Astrocyte of the hippocampus (primary cell): ENCODE data around the gene CYP24A1.

Source experiments
- DNase-seq: peaks from one replicate; pipeline ENCODE4 v3.0.0; 2011; ENCODE audit warnings: low read depth, low spot score

Gene CYP24A1

DNA sequence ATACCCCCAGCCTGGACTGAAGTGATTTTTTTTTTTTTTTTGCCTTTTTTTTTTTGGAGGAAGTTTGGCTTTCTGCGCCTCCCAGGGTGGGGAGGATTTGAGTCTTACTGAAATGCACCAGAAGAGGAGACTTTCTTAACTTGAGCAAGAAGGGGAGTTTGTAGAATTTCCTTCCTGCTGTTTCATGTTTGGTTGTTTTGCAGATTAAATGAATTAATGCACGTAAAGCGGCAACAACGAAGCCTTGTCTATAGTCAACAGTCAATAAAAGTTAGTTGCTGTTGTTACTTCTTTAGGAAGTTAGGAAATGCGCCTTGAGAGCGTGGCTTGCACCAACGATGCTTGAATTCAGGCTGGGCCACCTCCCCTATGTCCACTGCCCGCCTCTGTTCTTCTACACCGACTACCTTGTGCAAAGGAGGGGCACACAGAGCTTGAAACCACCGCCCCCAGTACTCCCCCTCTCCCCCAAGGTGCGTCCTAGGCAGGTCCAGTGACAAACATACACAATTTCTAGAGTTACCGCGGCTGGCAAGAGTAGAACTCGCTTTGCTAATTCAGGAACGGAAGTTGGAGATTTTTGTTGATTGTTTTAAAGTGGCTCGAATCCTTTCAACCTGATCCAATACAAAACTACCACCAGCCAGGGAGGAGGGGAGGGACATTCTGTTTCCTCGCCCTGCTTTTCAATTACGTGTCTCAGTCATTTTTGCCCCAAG lies 830 bp upstream of the CYP24A1 start:
- peak; percentile 14 for DNase-seq

DNA sequence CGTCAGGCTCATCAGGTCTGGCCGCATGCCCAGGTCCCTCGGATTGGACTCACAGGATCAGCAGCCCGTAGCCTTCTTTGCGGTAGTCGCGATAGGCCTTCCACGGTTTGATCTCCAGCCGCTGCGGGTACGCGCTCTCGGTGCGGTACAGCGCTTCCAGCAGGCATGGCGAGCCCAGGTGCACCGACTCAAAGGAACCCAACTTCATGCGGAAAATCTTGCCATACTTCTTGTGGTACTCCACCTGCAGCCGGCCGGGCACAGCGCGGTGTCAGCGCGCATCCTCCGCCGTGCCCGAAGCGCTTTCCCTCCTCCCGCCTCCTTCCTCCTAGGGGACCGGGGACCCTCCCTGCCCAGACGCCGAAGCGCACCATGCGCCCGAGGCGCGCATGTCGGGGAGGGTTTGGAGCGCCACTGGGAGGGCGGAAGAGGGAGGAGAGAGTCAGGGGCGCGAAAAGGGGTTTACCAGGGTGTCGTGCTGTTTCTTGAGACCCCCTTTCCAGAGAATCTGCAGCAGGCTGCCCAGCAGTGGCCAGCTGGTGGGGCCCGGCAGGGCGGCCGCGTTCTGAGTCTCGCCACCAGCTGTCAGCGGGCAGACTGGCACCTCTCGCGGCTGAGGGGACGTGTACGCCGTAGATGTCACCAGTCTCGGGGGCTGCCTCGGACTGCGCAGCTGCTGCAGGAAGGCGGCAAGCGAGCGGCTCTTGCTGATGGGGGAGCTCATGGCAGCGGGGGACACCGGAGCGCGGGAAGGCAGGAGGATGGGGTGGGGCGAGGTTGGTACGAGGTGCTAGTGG lies 732 bp downstream of the CYP24A1 start:
- peak; percentile 59 for DNase-seq

DNA sequence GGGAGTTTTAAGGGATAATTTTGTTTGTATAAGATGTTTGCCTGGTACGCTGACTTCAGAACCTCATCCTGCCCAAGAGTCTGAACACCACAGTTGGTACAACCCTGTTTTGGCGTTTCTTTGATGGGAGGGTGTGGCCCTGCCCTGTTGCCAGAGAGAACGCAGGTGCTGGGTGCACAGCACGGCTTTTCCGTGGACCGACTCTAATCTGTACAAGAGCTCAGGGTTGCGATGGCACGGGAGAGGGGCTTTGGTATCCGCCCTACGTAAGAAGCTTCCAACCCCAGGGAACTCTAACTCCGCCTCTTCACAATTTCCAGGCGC lies 1.3 kb downstream of the CYP24A1 start:
- no peak for DNase-seq

DNA sequence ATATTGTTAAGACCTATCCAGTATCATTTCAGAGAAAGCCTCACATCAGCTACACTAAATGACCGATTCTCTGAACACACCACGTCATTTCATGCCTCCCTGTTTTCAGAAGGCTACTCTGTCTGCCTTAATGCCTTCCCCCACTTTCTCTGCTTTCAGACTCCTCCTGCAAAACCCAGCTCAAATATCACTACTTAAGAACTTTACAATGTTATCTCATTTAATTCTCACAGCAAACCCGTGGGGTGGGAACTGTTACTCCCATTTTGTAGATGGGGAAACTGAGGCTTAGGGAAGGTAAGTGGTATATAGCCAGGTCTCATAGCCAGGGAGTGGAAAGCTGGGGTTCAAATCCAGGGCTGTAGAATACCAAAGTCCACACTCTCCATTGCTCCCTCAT lies 2.8 kb downstream of the CYP24A1 start:
- DNase-seq, result no peak

DNA sequence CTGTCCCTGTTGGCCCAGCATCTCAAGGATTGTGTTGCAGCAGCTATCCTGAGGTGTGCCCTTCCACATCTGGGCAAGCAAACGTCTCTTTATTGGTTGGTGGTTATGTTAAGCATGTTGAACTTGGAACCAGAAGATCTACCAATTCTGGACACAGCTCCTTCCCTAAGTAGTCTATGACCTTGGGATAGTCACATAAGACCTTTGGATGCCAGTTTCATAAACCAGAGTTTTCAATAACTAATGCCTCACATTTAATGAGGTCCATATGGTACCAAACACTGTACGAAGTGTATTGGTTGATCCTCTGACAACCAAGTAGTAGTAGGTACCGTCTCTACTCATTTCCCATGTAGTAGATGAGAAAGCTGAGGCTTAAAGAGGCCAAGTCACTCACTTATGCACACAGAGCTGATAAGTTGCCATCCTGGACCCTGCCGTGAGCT lies 3.7 kb downstream of the CYP24A1 start:
- no peak for DNase-seq

DNA sequence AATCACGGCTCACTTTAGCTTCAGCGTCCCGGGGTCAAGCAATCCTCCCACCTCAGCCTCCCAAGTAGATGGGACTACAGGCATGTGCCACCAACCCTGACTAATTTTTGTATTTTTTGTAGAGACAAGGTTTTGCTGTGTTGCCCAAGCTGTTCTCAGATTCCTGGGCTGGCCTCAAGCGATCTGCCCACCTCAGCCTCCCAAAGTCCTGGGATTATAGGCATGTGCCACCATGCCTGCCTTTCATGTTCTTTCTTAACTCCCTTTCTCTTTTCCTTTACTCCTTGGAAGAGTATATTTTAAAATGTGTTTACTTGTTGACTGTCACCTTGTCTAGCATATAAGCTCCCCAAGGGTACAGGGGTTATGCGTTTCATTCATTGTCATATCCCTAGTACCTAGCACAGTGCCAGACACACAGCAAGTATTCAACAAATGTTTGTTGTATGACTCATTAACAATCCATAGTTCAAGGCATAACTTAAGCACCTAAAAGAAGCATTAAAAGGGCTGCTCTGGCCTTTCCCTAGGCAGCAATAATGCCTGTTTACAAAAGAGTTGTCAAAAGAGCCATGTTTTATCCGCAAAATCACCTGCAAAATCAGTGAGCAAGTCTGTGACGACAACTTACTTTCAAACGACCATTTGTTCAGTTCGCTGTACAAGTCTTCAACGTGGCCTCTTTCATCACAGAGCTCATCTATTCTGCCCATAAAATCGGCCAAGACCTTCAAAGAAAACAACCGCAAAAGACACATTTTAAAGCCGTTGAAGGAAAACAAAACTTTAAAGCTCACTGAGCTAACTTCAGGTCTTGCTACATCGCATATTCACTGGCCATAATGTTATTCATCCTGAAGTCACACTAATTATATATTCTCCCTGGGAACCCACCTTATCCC lies 4.6 kb downstream of the CYP24A1 start:
- peak; percentile 8 for DNase-seq

DNA sequence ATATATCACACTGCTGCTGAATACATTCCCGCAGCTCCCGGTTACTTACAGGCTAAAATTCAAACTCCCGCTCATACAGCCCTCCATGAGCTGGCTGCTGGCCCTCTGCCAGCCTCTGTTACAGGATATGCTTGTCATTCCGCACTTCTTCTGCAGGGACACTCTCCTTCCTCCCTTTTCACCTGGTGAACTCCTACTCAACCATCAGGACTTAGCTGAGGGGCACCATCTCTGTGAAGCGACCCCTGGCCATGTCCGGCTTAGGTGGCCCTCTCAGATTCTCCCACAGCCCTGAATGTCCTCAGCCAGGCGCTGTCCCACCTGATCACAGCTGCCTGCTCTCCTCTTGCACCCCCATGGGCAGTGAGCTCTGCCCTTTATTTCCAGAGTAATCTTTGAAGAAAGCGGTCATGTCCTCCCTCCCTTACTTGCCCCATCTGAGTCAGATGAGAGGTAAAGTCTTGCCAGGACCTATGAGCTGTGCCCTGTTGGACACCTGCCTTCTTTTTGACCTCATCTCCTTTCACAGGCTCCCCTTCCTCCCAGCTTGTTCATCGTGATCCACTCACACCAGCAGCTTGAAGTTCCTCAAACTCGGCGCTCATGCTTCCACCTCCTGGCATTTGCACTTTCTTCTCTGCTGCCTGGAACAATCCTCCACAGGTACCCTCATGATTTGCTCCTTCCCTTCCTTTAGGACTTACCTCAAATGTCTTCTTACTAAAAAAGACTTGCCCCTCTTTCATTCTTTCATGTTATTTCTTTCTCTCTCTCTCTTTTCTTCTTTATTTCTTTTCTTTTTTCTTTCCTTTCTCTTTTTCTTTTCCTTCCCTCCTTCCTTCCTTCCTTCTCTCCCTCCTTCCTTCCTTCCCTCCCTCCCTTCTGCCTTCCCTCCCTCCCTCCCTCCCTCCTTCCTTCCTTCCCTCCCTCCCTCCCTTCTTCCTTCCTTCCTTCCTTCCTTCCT lies 5.6 kb downstream of the CYP24A1 start:
- DNase-seq, result peak; percentile 46

DNA sequence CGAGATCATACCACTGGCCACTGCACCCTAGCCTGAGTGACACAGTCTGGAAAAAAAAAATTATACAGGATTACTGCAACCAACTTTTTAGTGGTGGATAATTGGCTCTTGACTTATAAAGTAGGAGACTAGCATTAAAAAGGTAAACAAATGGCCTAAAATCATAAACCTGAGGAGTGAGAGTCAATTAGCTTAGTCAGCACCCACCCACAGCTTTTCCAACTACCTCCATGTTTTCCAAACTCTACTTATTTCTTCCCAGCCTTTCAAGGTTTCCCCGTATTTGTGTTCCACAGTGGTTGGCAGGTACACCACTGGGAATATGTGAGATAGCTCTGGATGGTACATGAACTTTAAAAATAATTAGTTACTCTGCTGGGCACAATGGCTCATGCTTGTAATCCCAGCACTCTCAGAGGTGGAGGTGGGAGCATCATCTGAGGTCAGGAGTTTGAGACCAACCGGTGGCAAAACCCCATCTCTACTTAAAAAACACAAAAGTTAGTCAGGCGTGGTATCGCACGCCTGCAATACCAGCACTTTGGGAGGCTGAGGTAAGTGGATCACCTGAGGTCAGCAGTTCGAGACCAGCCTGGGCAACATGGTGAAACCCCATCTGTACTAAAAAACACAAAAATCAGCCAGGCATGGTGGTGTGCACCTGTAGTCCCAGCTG lies 6.7 kb downstream of the CYP24A1 start:
- DNase-seq, result no peak

DNA sequence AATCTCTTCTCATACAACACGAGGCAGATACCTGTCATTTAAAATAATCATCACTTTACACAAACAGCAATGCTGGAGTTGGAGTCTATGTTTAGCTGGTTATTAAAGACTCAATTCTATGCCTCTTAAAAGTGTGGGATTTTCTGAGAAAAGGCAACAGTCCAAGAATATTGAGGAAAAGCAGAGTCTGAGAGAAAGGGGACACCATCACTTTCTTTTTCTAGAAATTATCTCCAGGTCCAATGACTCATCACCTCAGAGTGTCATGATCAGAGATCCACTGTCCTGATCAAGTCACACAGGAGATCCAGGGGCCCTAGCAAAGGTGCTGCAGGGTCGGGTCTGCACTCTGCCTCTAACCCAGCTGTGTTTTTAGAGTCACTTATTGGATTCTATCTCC lies 8.0 kb downstream of the CYP24A1 start:
- DNase-seq, result no peak

DNA sequence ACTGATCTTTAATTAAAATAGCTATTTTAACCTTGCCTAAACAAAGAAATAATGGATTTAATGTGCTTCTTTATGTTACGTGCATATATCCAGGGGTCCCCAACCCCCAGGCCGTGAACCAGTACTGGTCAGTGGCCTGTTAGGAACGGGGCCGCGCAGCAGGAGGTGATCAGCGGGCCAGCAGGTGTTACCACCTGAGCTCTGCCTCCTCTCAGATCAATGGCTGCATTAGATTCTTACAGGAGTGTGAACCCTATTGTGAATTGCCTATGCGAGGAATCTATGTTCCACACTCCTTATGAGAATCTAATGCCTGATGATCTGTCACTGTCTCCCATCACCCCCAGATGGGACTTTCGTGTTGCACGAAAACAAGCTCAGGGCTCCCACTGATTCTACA lies 8.8 kb downstream of the CYP24A1 start:
- DNase-seq, result no peak

DNA sequence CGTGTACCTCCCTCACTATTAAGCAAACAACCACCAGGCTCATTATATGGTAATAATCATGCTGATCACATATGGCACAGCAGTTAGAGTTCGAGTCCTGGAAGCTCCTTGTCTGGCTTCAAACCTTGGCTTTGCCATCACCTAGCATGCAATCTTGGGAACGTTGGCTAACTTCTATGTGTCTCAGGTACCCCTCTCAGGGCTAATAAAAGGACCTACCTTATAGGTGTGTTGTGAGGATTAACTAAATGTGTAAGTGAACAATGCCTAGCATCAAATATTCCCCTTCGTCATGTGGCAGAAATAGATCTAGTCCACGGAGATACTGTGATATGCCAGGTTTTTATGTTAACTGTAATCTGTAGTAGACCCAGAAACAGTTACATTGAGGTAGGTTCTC lies 10.4 kb downstream of the CYP24A1 start:
- no peak for DNase-seq

DNA sequence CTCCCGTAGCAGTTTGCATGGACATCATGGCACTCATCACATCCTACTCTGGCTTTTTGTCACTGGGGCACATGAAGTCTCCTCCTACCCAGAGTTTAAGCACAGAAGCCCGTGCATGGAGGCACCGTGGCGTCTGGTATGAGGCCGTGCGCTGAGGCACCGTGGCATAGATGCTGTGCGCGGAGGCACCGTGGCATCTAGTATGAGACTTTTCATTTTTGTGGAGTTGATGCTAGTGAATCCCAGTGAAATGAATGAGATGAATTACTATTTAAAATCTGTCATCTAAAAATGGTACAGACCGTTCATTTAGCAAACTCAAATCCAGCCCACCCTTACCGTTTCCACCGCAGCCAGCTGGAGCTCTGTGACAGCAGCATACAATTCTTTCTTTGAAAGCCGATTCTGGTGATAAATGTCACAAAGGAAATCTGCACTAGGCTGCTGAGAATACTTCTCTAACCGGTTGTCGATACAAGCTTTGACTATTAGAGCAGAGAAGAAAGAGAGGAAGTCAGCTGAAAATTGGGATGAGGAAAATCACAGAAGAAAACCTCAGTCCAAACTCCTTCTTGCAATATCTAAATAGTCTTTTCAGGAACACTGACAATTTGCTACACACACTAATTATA lies 11.3 kb downstream of the CYP24A1 start:
- DNase-seq, result no peak

DNA sequence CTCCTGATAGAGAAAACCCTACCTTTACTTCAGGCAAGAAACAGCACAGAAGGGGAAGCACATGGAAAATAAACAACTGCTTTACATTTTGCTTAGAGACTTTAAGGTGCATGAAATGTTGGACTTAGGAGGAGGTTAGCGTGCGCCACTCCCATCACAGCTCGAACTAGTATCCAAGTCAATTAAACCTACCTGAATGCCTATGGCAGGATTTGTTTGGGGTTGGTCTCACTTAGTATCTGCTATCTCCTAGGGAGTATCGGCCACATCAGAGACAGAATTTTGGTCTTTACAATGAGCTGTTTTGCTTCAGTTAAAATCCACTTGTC lies 12.0 kb downstream of the CYP24A1 start:
- no peak for DNase-seq

DNA sequence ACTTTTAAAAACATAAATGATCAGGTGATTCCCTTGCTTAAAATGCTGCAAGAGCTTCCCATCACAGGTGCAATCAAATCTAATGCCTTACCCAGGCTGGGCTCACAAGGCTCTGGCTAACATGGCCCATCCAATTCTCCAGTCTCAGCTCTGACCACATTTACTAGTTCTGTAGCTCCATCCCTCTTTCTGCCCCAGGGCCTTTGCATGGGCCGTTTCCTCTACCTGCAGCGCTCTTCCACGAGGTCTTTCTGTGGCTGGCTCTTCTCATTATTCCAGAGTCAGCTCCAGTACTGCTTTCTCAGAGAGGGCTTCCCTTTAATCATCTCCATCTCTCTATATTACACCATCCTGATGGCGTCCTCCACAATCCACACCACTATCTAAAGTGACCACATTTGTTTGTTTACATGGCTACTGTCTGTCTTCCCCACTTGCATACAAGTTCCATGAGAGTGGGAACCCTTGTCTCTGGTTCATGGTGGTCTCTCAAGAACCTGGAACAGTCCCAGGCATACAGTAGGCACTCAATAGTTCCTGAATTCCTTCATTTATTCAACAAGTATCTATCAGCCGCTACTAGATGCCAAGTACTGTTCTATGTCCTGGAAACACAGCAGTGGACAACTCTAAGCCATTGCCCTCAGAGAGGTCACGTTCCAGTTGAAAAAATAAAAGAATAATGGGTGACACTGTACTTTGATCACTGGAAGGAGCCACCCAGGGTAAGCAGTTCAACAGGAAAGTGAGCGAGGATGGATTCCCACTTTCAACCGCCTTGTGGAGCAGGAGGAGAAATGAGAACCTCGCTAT lies 12.6 kb downstream of the CYP24A1 start:
- no peak for DNase-seq

DNA sequence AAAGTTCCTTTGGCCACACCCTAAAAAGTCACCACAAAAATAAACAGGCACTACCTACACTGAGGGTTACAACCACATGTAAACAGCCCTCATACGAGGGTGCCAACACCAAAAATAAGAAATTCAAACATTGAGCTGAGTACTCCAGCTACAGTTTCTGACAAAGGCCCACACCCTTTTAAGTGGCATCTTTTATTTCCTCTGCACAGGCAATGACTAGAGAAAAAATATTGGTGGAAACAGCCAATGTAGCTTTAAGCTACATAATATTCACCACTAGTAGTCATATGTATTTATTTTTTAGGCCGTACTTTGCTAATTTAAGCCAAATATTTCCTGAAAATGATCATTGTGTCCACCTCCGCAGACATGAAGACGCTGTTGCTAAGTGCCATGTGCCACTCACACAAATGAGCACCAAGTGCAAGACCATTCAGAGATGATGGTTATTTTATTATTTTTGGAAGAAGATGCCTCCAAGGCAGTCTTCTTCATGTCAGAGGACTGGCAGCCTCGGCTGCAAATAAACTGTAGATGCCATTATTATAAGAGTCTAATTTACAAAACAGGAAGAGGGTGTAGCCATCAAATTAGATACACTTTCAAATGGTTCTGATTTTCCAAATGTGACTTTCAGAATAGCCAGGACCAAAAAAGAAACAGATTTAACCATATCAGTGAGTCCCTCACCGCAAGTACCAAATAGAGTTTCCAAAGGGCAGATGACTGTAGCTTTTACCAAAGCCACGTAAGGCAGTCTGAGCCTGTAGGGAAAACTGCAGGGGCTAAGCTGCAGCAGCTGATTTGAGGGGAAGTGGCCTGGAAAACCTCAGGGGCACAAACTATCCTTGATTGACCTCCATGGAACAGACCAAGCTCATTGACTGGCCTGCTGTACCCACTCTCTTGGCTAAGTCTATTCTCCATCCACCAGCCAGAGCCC lies 13.4 kb downstream of the CYP24A1 start:
- no peak for DNase-seq

DNA sequence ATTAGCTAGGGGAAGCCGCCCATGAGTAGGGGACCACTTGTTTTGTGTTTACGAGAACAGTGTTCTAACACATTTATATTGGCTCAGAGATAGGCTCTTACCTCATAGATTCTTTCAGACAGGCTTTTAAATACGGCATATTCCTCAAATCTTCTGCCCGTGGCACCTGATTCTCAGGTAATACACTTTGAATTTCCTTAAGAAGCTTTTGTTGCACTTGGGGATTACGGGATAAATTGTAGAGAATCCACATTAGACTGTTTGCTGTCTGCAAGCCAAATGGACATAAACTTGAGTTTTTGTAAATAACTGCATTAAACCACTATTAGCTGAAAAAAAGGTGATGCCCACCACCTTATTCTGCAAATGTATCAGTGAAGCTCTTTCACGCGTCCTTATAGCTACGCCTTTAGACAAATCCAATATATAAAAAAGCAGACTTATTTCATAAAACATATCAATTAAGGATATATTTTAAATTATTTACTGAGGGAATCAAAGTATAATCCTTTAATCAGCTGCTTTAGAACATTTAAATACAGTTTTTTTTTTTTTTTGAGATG lies 14.8 kb downstream of the CYP24A1 start:
- no peak for DNase-seq

DNA sequence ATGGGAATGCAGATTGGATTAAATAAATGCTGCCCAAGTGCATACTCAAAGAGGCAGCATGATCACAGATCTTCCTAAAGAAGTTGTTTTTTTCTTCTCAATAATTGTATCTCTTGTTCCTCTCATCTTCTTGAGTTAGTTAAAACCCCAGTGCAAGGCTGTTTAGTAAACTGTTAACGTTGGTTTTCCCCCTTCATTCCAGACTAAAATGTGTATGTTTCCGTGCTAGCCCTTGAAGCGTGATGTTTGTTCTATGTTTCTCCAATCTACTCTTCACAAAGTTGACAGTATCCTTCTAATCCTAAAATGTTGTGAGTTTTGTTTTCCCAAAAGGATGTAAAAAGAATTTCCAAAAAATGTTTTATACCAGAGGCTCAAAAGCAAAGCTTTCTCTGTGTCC lies 15.6 kb downstream of the CYP24A1 start:
- DNase-seq, result no peak
